Epithelial cell of proximal tubule (primary cell): Measurements from ENCODE around the gene DIO3. TPM values are rescaled to one million over a fixed set of nuclear protein-coding genes. Genes with fewer than 3 reads are reported as not detected.
"Not testable (repeated sequence)": the region's sequence is repeated elsewhere in the genome, so short reads cannot be mapped to it uniquely, and the experiment has no call there.

Experiments used
- DNase-seq: peaks from one replicate; pipeline ENCODE4 v3.0.0-alpha.2; 2011; ENCODE audit warnings: low read depth
- H3K4me3 ChIP-seq: 2 replicates; pipeline ENCODE4 v1.5.1; 2011; ENCODE audit warnings: low read depth, mild to moderate bottlenecking, low read length
- total RNA-seq: library from RNA; depleted of rRNA; stranded (reverse); fragments of >200 nt; gene quantifications from 2 replicates; pipeline ENCODE4 v1.2.3, GENCODE V29; 2015
- TF ChIP-seq, protein P1 (sequence below): conservative IDR thresholded peaks from 2 replicates; pipeline ENCODE4 v1.5.1; 2012; ENCODE audit warnings: low read depth, mild to moderate bottlenecking, low read length

DIO3 gene
- total RNA-seq, 1 donor from 2014 or later, result not detected

GRCh38 chr14:101564444-101564776, 3.1 kb downstream of the DIO3 start:
- TF ChIP-seq, protein P1, sequence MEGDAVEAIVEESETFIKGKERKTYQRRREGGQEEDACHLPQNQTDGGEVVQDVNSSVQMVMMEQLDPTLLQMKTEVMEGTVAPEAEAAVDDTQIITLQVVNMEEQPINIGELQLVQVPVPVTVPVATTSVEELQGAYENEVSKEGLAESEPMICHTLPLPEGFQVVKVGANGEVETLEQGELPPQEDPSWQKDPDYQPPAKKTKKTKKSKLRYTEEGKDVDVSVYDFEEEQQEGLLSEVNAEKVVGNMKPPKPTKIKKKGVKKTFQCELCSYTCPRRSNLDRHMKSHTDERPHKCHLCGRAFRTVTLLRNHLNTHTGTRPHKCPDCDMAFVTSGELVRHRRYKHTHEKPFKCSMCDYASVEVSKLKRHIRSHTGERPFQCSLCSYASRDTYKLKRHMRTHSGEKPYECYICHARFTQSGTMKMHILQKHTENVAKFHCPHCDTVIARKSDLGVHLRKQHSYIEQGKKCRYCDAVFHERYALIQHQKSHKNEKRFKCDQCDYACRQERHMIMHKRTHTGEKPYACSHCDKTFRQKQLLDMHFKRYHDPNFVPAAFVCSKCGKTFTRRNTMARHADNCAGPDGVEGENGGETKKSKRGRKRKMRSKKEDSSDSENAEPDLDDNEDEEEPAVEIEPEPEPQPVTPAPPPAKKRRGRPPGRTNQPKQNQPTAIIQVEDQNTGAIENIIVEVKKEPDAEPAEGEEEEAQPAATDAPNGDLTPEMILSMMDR, result no peak
- H3K4me3 ChIP-seq, result no peak overlapping the region
- DNase-seq, result no peak

- no peak overlapping the region for H3K4me3 ChIP-seq
- DNase-seq, result no peak
- TF ChIP-seq, protein P1, result no peak
Measured at GRCh38 chr14:101564819-101565698, 3.8 kb downstream of the DIO3 start.

DNA sequence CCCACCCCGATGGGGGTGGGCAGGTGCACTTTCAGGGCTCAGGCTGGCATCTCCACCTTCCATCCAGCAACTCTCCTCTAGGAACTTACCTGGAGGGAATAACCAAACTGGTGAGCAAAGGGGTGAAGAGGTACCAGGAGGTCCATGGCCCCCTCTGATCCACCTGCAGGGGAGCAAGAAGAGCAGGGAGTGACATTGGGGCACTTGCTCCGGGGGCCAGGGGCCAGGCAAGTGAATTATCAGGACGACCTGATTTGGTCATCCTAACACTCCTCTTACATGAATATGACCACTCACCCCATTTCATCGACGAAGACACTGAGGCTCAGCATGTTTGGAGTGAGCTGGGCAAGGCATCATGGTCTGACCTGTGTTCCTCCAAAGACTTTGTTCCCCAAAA, 6.0 kb downstream of the DIO3 start:
- no peak for DNase-seq
- H3K4me3 ChIP-seq, result no peak overlapping the region
- TF ChIP-seq, protein P1, result no peak

- no peak for DNase-seq
- no peak overlapping the region for H3K4me3 ChIP-seq
- TF ChIP-seq, protein P1, result no peak
Measured at GRCh38 chr14:101571004-101571403, 9.7 kb downstream of the DIO3 start.

GRCh38 chr14:101572526-101572925, 11.2 kb downstream of the DIO3 start:
- H3K4me3 ChIP-seq, DNase-seq: not testable (repeated sequence)

- H3K4me3 ChIP-seq, result no peak overlapping the region
- TF ChIP-seq, protein P1, result no peak
- no peak for DNase-seq
Measured at GRCh38 chr14:101573289-101573688, 12.0 kb downstream of the DIO3 start.

DNA sequence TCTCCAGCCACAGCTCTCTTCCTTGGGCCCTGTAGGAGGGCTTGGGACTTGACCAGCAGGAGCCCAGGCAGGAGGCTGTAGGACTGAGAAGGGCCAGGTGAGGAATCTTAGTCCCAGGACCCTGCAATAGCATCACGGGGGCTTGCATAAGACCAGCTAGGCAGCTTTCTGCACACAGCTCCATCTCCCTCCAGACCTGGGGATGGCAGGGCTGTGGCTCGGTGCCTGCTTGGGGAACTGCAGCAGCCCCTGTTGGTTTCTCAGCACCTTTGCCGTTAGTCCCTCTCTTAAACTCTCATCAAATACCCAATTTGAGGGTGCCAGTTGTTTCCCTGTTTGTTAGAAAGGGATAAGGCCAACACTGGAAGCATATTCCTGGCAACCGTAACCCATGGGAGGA, 14.3 kb downstream of the DIO3 start:
- TF ChIP-seq, protein P1, result no peak
- no peak for DNase-seq
- H3K4me3 ChIP-seq, result no peak overlapping the region
